ENCODE measurements around the gene FAM222A. TPM values are rescaled to one million over a fixed set of nuclear protein-coding genes. Genes with fewer than 3 reads are reported as not detected.

Gene FAM222A
- total and polyA plus RNA-seq, 7 donors = 1.1 to 3.3 (median 2.1) TPM

GRCh38 chr12:109779382-109779781 lies 65.8 kb downstream of the FAM222A start:
- Histone ChIP-seq H3K4me1 (no peaks in the 10 kb centered on the region), H3K9me3 (peaks cover 0 to 12% (median 0%) of the 10 kb centered on the region in 4 donors), H3K4me3 (no peak overlapping the region), H3K27me3 (peaks cover 0 to 4% (median 0%) of the 10 kb centered on the region in 3 donors), H3K27ac (no peak overlapping the region), H3K36me3 (no peaks in the 10 kb centered on the region)
- DNase-seq = no peak
- WGBS, 2 donors = 87 to 93% methylated on average over 6 of the region's 6 CpGs
- no peak for TF ChIP-seq CTCF (IDR thresholded peaks at IDR 0.05)
- no peak for TF ChIP-seq POLR2AphosphoS5 (IDR thresholded peaks at IDR 0.05)
- TF ChIP-seq POLR2A (IDR thresholded peaks at IDR 0.05) = no peak
- no peak for TF ChIP-seq EP300 (IDR thresholded peaks at IDR 0.05)
- intact Hi-C loops (cut with DNase I) = no loop called here

GRCh38 chr12:109781668-109782325 lies 68.2 kb downstream of the FAM222A start:
- H3K4me1 ChIP-seq = no peaks in the 10 kb centered on the region
- intact Hi-C loops (cut with DNase I) = no loop called here
- H3K9me3 ChIP-seq = peaks cover 0 to 12% (median 0%) of the 10 kb centered on the region in 4 donors
- no peaks in the 10 kb centered on the region for H3K36me3 ChIP-seq
- DNase-seq = no peak
- H3K27ac ChIP-seq = no peak overlapping the region
- H3K27me3 ChIP-seq = peaks cover 0 to 4% (median 0%) of the 10 kb centered on the region in 3 donors
- H3K4me3 ChIP-seq = no peak overlapping the region
- TF ChIP-seq POLR2AphosphoS5 (IDR thresholded peaks at IDR 0.05) (no peak), CTCF (IDR thresholded peaks at IDR 0.05) (no peak), EP300 (IDR thresholded peaks at IDR 0.05) (no peak), POLR2A (IDR thresholded peaks at IDR 0.05) (no peak)
- WGBS, 2 donors = 77 to 84% methylated on average over 10 of the region's 10 CpGs

- TF ChIP-seq POLR2AphosphoS5 (IDR thresholded peaks at IDR 0.05) (no peak), EP300 (IDR thresholded peaks at IDR 0.05) (no peak), CTCF (IDR thresholded peaks at IDR 0.05) (no peak), POLR2A (IDR thresholded peaks at IDR 0.05) (no peak)
- peaks cover 0 to 4% (median 0%) of the 10 kb centered on the region in 3 donors for H3K27me3 ChIP-seq
- H3K4me1 ChIP-seq = no peaks in the 10 kb centered on the region
- intact Hi-C loops (cut with DNase I) = no loop called here
- no peak overlapping the region for H3K4me3 ChIP-seq
- peaks cover 0 to 12% (median 0%) of the 10 kb centered on the region in 4 donors for H3K9me3 ChIP-seq
- H3K27ac ChIP-seq = no peak overlapping the region
- DNase-seq = no peak
- no peaks in the 10 kb centered on the region for H3K36me3 ChIP-seq
- WGBS, 2 donors = 64 to 84% methylated on average over 9 of the region's 9 CpGs
Observed at GRCh38 chr12:109782326-109782703, 68.7 kb downstream of the FAM222A start.

- no peak for TF ChIP-seq CTCF (IDR thresholded peaks at IDR 0.05)
- Histone ChIP-seq H3K27ac (no peak overlapping the region), H3K4me3 (no peak overlapping the region), H3K27me3 (peaks cover 0 to 4% (median 0%) of the 10 kb centered on the region in 3 donors), H3K4me1 (no peaks in the 10 kb centered on the region), H3K9me3 (peaks cover 0 to 12% (median 0%) of the 10 kb centered on the region in 4 donors), H3K36me3 (no peaks in the 10 kb centered on the region)
- intact Hi-C loops (cut with DNase I) = no loop called here
- no peak for DNase-seq
- WGBS, 2 donors = 78 to 83% methylated on average over 28 of the region's 28 CpGs
Observed at GRCh38 chr12:109783135-109783964, 69.7 kb downstream of the FAM222A start.
